ENCODE data around the gene CRIP3.

DNA sequence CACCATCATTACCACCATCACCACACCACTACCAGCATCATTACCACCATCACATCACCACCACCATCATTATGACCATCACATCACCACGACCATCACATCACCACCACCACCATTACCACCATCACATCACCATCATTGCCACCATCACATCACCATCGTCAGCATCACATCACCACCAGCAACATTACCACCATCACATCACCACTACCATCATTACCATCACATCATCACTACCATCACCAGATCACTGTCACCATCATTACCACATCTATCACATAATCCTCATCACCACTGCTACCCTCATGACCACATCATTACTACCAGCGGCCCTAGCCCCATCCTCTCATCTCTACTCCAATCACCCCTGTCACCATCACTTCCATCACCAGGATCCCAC is 14.1 kb downstream of the CRIP3 start:
- TF ChIP-seq CTCF (conservative IDR thresholded peaks at IDR 0.05; ENCODE audit: low read length), result no peak
- no peak for TF ChIP-seq EZH2phosphoT487 (IDR thresholded peaks at IDR 0.05; ENCODE audit: borderline replicate concordance)
